HG03571 (cell line): ENCODE data around the gene ELOB.

Source experiments
- ATAC-seq: cut with Tn5 transposase; IDR thresholded peaks from one replicate; pipeline ENCODE4 v1.9.1; 2021; ENCODE audit not compliant: unreplicated experiment

ELOB gene

DNA sequence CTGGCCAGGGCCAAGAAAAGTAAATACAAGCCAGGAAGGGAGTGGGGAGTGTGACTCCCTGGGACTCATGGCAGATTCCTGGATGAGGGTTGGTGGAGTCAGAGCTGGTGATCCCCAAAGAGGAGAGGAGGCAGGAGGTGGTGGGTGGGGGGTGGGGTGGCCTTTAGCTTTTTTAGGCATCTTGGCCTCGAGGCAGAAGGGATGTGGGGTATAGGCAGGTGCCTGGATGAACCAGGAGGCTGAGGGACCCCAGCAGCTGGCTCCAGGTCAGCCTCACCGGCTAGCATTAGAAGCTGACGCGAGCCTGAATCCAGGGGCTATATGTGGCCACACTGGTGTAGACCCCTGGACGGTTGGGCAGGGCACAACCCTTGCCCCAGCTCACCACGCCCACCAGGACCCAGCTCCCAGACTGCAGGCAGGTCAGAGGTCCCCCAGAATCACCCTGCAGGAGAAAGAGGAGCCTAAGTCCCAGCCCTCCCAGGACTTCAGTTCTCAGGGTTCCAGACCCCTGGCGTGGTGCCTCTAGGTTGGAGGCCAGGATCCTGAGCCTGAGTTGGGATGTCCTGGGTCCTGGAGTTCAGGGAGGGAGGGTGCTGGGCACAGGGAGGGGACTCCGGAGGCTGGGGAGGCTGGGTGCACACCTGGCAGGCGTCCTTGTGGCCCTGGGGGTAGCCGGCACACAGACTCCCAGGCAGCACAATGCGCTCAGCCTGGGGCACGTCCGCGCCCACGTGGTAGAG is 7.4 kb upstream of the ELOB start:
- no peak for ATAC-seq

DNA sequence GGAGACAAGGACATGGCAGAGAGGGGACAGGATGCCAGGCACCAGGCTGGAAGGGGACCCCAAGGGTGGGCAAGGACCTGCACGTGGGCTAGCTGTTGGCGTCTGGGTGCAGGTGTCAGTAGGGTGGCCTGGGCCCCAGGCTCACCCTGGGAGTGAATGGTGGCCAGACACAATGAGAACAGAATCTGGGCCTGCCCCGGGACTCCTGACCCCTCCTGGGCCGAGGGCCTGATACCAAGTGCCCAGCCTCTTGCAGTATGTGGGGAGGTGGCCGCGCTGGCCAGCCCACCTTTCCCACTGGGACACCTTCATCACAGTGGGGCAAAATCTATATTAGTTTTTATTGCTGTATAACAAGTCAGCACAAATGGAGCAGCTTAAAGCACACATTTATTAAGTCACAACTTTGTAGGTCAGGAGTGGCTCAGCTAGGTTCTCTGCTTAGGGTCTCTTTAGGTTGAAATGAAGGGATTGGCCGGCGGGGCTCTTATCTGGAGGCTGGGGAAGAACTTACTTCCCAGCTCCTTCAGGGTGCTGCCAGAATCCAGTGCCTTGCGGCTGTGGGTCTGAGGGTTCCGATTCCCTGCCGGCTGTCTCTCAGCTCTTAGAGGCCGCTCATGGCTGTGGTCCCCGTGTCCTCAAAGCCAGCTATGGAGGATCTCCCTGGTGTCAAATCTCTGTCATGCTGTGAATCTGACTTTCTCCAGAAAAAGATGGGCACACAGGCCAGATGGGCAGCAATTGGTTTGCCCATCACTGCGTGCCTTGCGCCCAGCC is 6.7 kb upstream of the ELOB start:
- ATAC-seq, result no peak

DNA sequence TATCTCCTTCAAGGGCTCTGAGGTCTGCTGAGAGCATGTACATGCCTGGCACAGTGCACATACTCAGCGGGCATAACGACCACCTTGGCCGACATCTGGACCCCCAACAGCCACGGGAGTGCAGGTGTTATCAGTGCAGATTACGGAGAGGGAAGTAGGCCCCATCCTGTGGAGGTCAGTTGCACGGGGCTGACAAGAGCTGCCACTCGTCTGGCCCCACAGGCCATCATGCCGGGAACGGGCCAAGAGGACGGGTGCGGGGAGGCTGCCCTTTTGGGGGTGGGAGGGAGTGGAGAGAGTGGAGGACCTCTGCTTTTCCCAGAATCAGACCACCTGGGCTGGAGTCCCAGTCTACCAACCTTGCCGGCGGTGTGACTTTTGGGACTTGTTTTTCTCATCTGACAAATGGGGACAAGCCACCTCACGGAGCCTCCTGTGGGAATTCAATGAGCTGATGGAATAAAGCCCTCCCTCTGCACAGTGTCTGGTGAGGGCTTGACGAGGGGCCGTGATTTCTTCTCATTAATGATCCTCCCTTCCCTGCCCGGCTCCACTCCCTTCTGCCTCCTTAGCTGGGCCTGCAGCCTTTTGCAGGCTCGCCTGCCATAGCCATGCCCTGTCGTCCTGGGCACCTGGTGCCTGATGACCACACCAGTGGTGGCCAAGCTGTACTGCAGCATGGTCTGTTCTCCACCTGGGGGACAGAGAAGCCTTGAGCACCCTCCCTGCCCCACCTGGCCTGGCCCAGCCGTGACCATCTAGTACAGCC is 5.7 kb upstream of the ELOB start:
- ATAC-seq, result no peak

DNA sequence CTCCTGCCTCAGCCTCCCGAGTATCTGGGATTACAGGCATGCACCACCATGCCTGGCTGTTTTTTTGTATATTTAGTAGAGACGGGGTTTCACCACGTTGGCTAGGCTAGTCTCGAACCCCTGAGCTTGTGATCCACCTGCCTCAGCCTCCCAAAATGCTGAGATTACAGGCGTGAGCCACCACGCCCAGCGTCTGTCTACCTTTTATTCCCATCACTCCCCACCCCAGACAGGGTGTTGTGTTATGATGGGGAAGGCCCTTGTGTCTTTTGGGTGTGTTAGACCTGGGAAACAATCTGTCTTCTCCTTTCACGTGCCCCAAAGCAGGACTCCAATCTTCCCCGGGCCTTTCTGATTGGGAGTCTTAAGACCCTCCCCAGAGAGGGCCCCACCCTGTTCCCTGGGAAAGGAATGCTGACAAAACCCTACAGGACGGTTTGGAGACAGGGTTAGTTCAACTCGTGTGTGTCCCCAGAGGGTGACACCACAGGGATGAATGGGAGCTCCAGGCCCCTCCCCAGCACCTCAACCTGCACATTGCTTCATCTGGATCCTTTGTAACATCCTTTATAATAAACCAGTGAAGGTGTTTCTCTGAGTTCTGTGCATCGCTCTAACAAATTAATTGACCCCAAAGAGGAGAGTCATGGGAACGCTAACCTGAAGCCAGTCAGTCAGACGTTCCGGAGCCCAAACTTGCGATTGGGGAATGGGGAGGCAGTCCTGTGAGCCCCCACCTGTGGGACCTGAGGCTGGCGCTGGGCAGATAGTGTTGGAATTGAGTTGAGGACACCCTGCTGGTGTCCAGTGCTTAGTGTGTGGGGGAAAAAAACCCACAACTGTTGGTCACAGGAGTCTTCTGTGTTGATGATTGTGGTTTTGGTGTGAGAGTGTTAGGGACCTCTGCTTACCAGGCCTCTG is 3.2 kb upstream of the ELOB start:
- ATAC-seq, result no peak

DNA sequence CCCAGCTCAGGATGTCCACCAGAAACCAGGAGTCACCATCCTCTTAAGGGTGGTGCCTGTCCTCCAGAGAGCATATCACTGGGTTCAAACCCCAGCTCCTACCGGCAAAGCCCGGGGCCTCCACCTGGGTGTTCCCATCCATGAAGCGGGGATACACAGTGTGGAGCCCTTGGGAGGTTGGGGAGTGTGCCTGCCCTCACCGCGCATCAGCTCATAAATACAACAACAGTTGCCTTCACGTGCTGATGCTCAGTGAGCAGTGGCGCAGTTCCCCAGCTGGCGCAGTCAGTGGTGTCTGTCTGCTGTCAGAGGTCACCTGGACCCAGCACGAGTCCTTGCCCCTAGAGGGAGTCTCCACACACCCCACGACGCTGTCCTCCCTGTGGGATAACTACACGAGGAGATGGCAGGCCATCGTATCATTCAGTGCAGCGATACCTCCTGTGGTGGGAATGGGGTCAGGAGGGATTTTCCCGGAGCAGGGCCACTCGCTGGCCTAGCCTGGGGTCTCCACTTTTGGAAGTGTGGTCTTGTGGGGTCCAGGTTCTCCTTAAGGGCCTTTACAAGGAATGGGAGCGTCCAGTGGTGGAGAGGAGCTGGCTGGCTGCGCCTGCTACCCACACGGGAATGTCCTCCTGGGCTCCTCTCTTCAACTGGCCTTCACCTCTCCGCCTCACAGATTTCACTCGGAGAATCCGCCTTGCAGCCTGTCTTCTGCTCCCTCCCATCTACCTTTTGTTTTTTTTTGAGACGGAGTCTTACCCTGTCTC is 2.3 kb upstream of the ELOB start:
- no peak for ATAC-seq

DNA sequence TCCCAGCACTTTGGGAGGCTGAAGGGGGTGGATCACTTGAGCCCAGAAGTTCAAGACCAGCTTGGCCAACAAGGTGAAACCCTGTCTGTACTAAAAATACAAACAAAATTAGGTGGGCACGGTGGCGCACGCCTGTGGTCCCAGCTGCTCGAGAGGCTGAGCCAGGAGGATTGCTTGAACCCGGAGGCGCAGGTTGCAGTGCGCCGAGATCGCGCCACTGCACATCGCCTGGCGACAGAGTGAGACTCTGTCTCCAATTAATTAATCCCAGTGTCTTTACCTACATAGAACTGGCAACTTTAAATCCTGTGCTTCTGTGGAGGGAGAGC is 1.5 kb upstream of the ELOB start:
- ATAC-seq, result no peak

DNA sequence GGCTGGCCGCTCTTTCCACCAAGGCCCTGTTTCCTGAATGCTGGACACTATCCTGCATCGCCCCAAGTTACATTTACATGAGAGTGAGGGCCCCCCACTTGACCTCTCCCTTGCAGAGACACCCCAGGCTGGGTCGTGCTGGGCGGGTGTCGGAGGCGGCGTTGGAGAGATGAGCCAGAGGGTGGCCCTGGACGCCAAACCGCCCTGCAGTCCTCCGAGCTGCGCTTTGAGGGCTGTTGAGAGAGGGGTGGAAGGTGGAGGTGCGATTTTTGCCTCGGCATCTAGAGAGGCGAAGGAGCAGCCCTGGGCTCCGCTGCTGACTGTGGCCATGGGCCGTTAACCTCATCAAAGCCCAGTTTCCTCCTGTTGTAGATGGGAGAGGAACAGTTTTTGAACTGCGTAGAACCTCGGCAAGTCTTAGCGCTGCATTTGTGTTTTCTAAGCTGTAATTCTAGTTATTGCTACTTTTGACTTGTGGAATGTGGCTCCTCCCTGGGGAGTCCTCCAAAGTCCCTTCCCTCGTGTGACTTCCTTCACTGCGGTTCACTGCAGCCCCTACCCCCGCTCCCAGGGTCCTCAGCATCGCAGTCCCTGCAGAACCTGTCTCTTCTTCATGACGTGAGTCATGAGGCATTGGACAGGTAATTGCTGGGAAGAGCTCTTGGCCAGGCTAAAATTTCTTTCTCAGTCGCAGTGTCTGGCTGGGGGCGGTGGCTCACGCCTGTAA is 986 bp upstream of the ELOB start:
- no peak for ATAC-seq

DNA sequence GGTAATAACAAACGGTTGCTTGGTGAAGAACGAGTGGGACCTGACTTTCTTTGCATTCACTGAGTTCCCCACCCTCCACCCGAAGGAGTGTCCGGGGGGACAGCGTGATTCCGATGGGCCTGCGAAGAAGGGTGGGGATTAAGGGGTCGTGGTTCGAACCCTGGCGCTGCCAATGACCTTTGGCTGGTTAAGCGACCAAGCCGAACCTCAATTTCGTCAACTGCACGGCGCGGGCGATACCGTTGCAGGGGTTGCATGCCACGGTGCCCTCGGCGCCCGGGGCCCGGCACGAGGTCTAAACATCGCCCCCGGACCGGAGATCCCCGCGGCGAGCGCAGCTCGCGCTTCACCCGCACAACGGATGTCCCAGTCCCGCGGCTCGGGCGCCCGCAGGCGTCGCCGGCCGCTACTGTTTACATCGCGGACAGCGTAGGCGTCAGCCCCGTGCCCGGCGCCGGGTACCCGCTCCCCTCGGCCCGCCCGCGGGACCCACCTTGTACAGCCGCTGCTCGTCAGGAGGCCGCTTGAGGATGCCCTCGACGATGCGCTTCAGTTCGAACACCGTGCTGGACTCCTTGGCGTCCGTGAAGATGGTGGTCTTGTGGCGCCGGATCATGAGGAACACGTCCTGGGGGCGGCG is 460 bp downstream of the ELOB start:
- peak; percentile 19 for ATAC-seq

DNA sequence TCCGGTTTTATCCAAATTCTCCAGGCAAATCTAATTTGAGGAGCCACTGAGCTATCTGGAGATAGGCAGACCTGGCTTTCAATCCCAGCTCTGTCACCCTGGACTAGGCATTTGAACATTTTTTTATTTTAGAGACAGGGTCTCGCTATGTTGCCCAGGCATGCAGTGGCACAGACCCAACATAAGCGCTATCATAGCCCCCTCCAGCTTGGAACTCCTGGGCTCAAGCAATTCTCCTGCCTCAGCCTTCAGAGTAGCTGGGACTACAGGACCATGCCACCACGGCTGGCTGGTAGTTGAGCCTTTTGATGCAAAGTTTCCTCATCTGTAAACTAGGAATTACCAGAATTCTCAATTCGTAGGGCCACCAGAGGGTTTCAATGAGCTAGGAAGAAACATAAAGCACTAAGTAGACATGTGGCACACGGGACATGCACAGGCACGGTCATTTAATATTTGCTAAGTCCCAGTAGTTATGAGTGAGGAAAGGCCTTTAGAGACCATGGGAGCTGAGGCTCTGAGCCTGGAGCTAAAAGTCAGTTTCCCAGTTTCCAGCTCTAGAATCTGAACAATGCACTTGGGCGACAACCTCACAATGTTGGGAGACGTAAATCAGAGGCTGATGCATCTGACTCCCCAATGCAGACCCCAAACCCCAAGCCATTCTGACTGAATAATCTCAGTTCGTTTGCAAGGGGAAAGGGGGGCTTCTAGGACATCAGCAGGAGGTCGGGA is 1.1 kb downstream of the ELOB start:
- no peak for ATAC-seq

DNA sequence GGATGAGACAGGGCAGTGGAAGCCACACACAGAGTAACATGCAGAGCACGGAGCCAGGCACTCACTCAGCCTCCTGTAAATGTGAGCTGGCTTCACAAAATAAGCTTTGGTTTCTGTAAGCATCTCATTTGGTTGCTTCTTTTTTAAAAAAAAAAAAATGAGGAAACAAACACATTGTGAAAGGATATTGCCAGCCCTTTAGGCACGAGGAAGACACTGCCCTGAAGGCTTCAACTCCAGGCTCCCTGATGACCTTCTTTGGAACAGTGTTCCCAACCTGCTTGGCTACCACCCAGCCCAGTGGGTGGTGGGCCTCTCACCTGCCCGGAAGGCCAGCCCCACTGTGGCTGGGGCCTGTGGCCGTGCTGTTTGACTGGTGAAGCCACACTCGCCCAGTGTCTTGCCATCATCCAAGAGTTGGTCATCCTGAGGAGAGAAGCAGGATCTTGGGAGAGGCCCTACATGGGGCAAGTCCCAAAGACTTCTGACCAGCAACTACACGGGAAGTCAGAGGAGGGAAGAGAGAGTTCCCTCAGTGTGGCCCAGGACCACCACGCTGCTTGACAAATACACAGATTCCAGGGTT is 1.9 kb downstream of the ELOB start:
- ATAC-seq, result no peak

DNA sequence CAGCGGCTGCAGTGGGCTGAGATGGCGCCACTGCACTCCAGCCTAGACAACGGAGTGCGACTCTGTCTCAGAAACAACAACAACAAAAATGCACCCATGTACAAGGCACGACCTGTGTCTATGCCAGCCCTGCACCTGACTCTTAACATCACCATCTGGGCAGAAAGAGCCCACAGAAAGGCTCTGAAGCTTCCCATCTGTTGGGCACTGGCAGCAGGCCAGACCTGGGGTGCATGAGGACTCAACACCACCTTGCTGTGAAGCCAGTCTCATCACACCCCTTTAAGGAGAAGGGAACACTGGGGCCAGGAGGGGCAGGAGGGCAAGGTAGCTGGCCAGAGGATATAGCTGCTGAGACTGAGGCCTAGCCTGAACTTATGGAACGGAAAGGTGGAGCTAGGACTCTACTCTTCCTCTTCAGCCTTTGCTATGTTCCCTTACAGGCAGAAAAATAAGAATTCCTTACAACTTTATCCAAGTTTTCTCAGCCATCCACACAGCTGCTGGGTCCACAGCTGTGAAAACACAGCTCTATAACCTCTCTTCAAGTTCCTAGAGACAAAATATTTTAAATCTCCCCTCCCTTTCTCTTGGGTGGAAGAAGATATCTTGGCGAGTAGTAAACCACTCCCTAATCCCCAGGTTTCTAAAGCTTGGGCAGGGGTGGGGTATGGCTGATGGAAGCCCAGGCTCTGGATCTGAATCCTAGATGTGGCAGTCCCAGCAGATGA is 2.8 kb downstream of the ELOB start:
- no peak for ATAC-seq

DNA sequence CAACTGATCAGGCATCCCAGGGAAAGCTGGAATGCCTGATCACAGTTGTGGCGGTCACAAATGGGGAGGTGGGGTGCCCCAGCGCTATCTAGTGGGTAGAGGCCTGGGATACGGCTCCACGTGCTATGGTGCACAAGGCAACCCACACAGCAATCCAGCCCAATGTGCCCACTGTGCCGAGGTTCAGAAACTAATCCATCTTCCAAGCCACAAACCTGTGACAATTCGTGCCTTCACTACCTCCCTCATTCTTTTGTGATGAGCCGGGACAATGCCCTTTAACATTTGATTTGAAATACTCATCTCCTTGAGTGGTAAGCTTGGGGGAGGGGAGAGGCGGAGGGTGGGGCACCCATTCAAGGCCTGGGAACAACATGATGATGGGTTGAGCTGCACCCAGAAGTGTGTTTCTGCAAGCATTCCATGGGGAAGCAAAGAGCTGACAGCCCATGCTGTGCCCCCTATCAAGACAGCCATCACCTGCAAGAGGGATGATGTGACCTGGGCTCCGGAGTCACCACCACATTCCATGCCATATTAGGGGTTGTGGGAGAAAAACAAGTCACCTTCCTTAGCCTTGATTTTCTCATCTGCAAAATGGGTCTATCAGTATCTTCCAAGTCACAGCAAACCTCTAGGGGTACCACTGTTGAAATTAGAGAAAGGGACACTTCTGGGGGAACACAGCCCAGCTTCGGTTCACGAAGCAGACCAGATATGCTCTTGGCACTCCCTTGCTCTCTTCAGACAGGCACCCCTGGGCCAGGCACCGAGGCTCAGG is 3.7 kb downstream of the ELOB start:
- no peak for ATAC-seq

DNA sequence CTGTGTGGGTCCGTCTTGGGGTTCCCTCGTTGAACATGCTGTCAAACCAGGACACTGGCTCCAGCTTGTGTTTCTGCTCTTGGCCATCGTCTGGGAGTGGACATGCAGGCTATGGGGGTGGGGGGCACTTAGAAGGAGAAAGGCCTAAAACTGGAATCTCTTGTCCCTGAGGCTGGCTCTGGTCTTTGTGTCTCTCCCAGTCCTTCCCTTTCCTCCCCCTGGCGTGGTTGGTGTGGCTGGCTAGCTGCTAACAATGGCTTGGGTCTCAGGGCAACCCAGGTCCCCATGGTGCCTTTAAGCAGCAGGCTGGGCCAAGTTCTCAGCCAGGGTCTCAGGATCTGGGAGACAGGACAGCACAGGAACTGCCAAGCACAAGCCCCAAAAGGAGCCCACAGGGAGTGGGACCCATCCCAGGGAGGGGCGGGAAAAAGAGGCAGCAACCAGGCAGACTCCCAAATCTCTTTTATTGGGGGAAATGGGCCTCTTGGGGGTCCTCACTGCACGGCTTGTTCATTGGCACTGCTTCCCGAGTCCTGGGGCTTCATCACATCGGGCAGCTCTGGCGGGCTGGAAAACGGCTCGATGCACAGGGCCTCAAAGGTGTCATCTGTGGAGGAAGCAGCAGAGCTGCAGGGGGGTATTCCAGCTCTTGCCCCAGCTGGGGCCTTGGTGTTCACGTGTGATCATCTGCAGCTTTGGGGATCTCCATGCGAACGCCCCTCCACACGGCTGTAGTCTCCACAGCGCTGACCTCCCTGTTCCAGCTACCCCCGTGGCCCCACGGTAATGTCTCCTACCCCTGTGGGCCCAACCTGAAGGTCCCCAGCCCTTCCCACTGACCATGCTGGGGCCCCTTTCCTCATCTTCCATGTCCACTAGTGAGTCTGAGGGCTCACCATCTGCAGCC is 5.3 kb downstream of the ELOB start:
- no peak for ATAC-seq

DNA sequence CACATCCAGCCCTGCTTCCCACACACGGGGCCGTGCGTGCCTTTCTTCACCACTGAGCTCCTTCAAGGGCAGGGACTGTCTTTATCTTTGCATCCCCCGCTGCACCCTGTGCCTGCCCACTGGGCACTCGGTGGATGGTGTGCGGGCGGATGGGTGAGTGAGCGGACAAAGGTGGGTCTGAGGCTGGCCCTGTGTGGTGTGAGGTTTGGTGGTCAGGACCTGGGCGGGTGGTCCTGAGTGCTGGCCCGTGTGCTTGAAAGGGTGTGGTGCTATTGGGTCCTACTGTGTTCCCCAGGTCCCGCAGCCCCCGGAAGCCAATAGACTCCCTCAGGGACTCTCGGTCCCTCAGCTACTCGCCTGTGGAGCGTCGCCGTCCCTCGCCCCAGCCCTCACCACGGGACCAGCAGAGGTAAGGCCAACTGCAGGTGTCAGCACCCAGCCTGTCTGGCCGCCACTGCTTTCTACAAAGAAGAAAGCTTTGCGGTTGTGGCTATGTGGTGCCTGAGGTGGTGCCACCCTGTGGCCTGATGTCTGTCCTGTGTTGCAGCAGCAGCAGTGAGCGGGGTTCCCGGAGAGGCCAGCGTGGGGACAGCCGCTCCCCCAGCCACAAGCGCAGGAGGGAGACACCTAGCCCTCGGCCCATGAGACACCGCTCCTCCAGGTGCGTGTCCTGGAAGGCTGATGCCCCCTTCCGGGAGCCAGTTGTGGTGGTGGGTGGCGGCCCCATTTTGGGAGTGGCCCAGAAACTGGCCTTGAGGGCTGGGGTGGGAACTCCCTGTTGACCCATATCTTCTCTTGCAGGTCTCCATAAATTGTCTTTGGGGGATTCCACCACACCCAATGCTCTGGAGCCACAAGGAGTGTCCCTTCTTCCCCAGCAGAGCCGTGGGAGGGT is 6.8 kb downstream of the ELOB start:
- no peak for ATAC-seq

DNA sequence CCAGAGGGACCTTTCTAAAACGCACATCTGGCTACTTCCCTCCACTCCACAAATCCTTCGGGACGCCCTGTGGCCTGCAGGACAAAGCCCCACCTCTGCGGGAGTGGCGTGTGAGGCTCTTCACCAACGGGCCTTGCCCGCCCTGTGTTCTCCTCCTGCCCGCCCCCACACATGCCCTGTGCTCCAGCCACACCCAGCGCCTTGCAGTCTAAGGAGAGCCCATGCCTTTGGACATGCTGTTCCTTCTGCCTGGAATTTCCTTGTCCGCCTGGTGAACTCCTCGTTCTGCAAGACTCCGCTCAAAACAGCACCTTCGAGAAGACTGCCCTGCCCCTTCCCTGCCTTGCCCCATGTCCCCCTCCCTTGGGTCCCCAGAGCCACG is 7.4 kb downstream of the ELOB start:
- ATAC-seq, result no peak
